Testis (tissue), 3 donors: ENCODE measurements around the gene TPPP. TPM values are rescaled to one million over a fixed set of nuclear protein-coding genes. Genes with fewer than 3 reads are reported as not detected.
"Not testable (repeated sequence)": the region's sequence is repeated elsewhere in the genome, so short reads cannot be mapped to it uniquely, and the experiment has no call there.

Experiments
- DNase-seq: peaks from one replicate; pipeline ENCODE4 v3.0.0-alpha.2; 2019
- H3K27ac ChIP-seq, 2 donors: fragments of 200-600 bp; sonication (generic); one replicate each; pipeline ENCODE4 v1.5.1; 2019
- H3K27me3 ChIP-seq: fragments of 200-600 bp; sonication (generic); one replicate; pipeline ENCODE4 v1.5.1; 2019
- H3K36me3 ChIP-seq: fragments of 200-600 bp; sonication (generic); one replicate; pipeline ENCODE4 v1.5.1; 2017; ENCODE audit warnings: low read depth; ENCODE audit errors: missing control alignments
- H3K4me1 ChIP-seq: fragments of 200-600 bp; sonication (generic); one replicate; pipeline ENCODE4 v1.5.1; 2019
- H3K4me3 ChIP-seq, 2 donors: fragments of 200-600 bp; sonication (generic); one replicate each; pipeline ENCODE4 v1.5.1; 2017 to 2019
- H3K9me3 ChIP-seq: fragments of 200-600 bp; sonication (generic); one replicate; pipeline ENCODE4 v1.5.1; 2017
- POLR2A ChIP-seq: fragments of 450-650 bp; IDR thresholded peaks from one replicate; pipeline ENCODE4 v1.6.1; 2017; ENCODE audit warnings: antibody characterized with exemption, mild to moderate bottlenecking, moderate library complexity
- WGBS, 2 donors: methylation state at CpG; one replicate each; pipeline ENCODE4 v1.1.5; 2018; 5-methylcytosine and 5-hydroxymethylcytosine counted together
- intact Hi-C: fragments of 100-400 bp; cut with DNase I; formaldehyde crosslinking; loops from one replicate; pipeline ENCODE4 v1.15.1; 2023; ENCODE audit warnings: low total_unique reads
- polyA plus RNA-seq: library from polyadenylated mRNA; stranded (reverse); fragments of 350-450 nt; fragmentation: Illumina TruSeq; extraction: RNeasy Lipid Tissue Mini Kit (QIAGEN cat#74804); gene quantifications from one replicate; pipeline ENCODE4 v1.2.3, GENCODE V29; 2014; ENCODE audit warnings: low read depth, low replicate concordance; ENCODE audit not compliant: insufficient read depth
- total RNA-seq, 2 donors: library from RNA; depleted of rRNA; stranded (reverse); fragments of >200 nt; gene quantifications; one replicate each; pipeline ENCODE4 v1.2.3, GENCODE V29; 2016
- TF ChIP-seq, protein P1 (sequence below), 3 experiments: fragments of 450-650 bp in 2 of 3; fragments of 200-600 bp in 1 of 3; sonication (generic) in 1 of 3; IDR thresholded peaks; one replicate each; pipeline ENCODE4 v1.5.1; 2016 to 2019; ENCODE audit warnings: antibody characterized with exemption in 3 of 3, mild to moderate bottlenecking in 2 of 3, moderate library complexity in 1 of 3

TPPP gene
- total and polyA plus RNA-seq, 3 donors from 2014 or later = 2.9 to 5.7 (median 3.8) TPM

- Histone ChIP-seq H3K36me3 (no peaks in the 10 kb centered on the region), H3K4me3 (no peak overlapping the region), H3K27ac (no peak overlapping the region), H3K27me3 (no peaks in the 10 kb centered on the region), H3K9me3 (no peaks in the 10 kb centered on the region), H3K4me1 (no peaks in the 10 kb centered on the region)
- peak; percentile 12 for DNase-seq
- intact Hi-C loops = no loop called here
- TF ChIP-seq, protein P1, sequence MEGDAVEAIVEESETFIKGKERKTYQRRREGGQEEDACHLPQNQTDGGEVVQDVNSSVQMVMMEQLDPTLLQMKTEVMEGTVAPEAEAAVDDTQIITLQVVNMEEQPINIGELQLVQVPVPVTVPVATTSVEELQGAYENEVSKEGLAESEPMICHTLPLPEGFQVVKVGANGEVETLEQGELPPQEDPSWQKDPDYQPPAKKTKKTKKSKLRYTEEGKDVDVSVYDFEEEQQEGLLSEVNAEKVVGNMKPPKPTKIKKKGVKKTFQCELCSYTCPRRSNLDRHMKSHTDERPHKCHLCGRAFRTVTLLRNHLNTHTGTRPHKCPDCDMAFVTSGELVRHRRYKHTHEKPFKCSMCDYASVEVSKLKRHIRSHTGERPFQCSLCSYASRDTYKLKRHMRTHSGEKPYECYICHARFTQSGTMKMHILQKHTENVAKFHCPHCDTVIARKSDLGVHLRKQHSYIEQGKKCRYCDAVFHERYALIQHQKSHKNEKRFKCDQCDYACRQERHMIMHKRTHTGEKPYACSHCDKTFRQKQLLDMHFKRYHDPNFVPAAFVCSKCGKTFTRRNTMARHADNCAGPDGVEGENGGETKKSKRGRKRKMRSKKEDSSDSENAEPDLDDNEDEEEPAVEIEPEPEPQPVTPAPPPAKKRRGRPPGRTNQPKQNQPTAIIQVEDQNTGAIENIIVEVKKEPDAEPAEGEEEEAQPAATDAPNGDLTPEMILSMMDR (IDR thresholded peaks at IDR 0.05) = no peak
- TF ChIP-seq POLR2A = no peak
- WGBS, 2 donors = 73 to 85% methylated on average over 2 to 20 of the region's 20 CpGs
Measured at GRCh38 chr5:633501-633955, 59.6 kb downstream of the TPPP start.

DNA sequence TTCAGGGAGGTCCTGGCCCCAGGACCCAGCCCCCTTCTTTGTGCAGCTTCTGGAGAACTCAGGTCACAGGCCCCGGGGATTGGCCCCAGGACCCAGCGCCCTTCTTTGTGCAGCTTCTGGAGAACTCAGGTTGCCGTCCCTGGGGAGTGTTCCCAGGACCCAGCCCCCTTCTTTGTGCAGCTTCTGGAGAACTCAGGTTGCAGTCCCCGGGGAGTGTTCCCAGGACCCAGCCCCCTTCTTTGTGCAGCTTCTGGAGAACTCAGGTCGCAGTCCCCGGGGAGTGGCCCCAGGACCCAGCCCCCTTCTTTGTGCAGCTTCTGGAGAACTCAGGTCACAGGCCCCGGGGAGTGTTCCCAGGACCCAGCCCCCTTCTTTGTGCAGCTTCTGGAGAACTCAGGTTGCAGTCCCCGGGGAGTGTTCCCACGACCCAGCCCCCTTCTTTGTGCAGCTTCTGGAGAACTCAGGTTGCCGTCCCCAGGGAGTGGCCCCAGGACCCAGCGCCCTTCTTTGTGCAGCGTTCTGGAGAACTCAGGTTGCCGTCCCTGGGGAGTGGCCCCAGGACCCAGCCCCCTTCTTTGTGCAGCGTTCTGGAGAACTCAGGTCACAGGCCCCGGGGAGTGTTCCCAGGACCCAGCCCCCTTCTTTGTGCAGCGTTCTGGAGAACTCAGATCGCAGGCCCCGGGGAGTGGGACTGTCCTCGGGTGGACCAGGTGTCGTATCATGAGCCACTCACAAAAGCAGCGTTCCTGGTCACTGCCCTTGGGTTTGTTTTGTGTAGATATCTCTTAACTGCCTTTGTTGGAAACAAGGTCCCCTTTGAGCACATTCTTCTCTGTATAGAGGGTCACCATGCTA is 64.6 kb downstream of the TPPP start:
- H3K27me3 ChIP-seq, H3K36me3 ChIP-seq, H3K9me3 ChIP-seq, DNase-seq, intact Hi-C loops, H3K4me1 ChIP-seq, H3K4me3 ChIP-seq, H3K27ac ChIP-seq: not testable (repeated sequence)
- 80 to 85% methylated on average over 13 to 21 of the region's 21 CpGs for WGBS, 2 donors

DNA sequence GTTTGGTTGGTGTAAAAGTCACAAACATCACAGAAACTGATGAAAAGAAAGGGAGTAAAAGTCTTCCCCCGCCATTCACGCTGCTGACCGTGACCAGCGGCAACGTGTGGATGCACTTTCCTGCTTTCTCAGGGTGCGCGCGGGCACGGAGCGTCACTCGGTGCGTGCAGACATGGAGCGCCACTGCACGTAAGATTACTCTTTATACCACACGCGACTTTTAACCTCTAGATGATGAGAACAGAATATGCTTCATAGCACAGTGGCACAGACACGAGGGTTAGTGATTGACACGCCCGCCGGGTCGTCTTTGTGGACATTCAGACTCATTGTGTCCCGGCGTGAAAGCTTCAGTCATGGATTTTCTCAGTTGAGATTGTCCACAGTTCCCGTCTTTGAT is 65.3 kb downstream of the TPPP start:
- TF ChIP-seq, protein P1 (IDR thresholded peaks at IDR 0.05) = no peak
- no peak for TF ChIP-seq POLR2A
- no peak overlapping the region for H3K27ac ChIP-seq
- H3K9me3 ChIP-seq = no peaks in the 10 kb centered on the region
- 92 to 95% methylated on average over 24 of the region's 24 CpGs for WGBS, 2 donors
- no peaks in the 10 kb centered on the region for H3K4me1 ChIP-seq
- no peaks in the 10 kb centered on the region for H3K36me3 ChIP-seq
- H3K4me3 ChIP-seq = no peak overlapping the region
- intact Hi-C loops = no loop called here
- no peak for DNase-seq
- H3K27me3 ChIP-seq = no peaks in the 10 kb centered on the region

- no peak for TF ChIP-seq POLR2A
- WGBS, 2 donors = 79 to 83% methylated on average over 3 of the region's 3 CpGs
- intact Hi-C loops = no loop called here
- Histone ChIP-seq H3K4me1 (no peaks in the 10 kb centered on the region), H3K27me3 (no peaks in the 10 kb centered on the region), H3K4me3 (no peak overlapping the region), H3K27ac (no peak overlapping the region), H3K9me3 (no peaks in the 10 kb centered on the region), H3K36me3 (no peaks in the 10 kb centered on the region)
- no peak for DNase-seq
Measured at GRCh38 chr5:626850-627249, 66.3 kb downstream of the TPPP start.

DNA sequence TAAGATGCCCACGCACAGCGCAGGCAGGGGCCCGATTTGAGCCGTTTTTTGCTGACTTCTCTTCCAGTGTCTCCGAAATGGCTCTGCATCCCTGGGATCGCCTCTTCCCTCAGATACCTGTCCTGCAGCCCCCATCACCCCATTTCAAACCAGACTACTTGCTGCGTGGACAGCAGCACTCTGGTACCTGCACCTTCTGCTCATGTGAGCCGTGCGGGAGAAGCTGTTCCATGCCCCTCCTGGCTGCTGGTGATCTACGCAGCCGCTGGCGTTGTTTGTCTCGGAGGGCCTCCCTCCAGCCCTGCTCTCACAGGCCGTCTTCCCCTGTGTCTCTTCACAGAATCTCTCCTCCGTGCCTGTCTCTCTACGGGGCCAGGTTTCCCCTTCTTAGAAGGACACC is 67.6 kb downstream of the TPPP start:
- Histone ChIP-seq H3K4me1 (no peaks in the 10 kb centered on the region), H3K27me3 (no peaks in the 10 kb centered on the region), H3K9me3 (no peaks in the 10 kb centered on the region), H3K36me3 (no peaks in the 10 kb centered on the region), H3K4me3 (no peak overlapping the region), H3K27ac (no peak overlapping the region)
- no peak for DNase-seq
- intact Hi-C loops = no loop called here
- whole genome bisulfite sequencing, 2 donors = 91 to 92% methylated on average over 16 of the region's 16 CpGs
- no peak for TF ChIP-seq POLR2A
- TF ChIP-seq, protein P1 (IDR thresholded peaks at IDR 0.05) = no peak

DNA sequence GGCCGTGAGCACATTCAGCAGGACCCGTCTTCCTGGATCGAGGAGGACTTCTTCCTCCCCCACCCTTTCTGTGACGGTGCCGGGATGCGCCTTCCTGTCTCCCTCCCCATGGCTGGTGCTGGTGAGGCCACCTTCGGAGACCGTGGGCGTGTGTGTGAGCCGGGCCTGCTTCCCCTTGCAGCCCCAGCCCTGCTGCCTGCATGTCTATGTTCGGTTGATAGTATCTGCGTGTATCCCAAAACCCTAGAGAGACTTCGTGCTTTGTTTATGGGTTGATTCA is 68.3 kb downstream of the TPPP start:
- Histone ChIP-seq H3K4me3 (no peak overlapping the region), H3K27ac (no peak overlapping the region), H3K36me3 (no peaks in the 10 kb centered on the region), H3K27me3 (no peaks in the 10 kb centered on the region), H3K4me1 (no peaks in the 10 kb centered on the region), H3K9me3 (no peaks in the 10 kb centered on the region)
- DNase-seq = no peak
- 76 to 81% methylated on average over 13 of the region's 13 CpGs for WGBS, 2 donors
- TF ChIP-seq, protein P1 (IDR thresholded peaks at IDR 0.05) = no peak
- TF ChIP-seq POLR2A = no peak
- intact Hi-C loops = no loop called here
